AG08396 (cell line): ENCODE data around the gene PRKCH.
"Not testable (repeated sequence)": the region's sequence is repeated elsewhere in the genome, so short reads cannot be mapped to it uniquely, and the experiment has no call there.

Source experiments
- DNase-seq: peaks from one replicate; pipeline ENCODE4 v3.0.0; 2012; ENCODE audit warnings: low spot score, mixed read lengths

The PRKCH gene

GRCh38 chr14:61394542-61394941 lies 73.2 kb downstream of the PRKCH start:
- DNase-seq, result no peak

- no peak for DNase-seq
Observed at GRCh38 chr14:61395115-61395725, 73.8 kb downstream of the PRKCH start.

GRCh38 chr14:61396279-61396678 lies 74.9 kb downstream of the PRKCH start:
- DNase-seq, result no peak

- DNase-seq, result no peak
Observed at GRCh38 chr14:61396694-61397093, 75.3 kb downstream of the PRKCH start.

- no peak for DNase-seq
Observed at GRCh38 chr14:61397615-61398014, 76.2 kb downstream of the PRKCH start.

- no peak for DNase-seq
Observed at GRCh38 chr14:61398221-61398620, 76.8 kb downstream of the PRKCH start.

GRCh38 chr14:61399365-61399764 lies 78.0 kb downstream of the PRKCH start:
- no peak for DNase-seq

GRCh38 chr14:61401461-61401860 lies 80.1 kb downstream of the PRKCH start:
- DNase-seq, result no peak

- DNase-seq, result no peak
Observed at GRCh38 chr14:61403411-61403810, 82.0 kb downstream of the PRKCH start.

GRCh38 chr14:61404637-61405036 lies 83.3 kb downstream of the PRKCH start:
- DNase-seq, result no peak

- no peak for DNase-seq
Observed at GRCh38 chr14:61406198-61406597, 84.8 kb downstream of the PRKCH start.

GRCh38 chr14:61406675-61407074 lies 85.3 kb downstream of the PRKCH start:
- DNase-seq, result no peak

GRCh38 chr14:61408498-61408897 lies 87.1 kb downstream of the PRKCH start:
- no peak for DNase-seq

- no peak for DNase-seq
Observed at GRCh38 chr14:61409782-61410181, 88.4 kb downstream of the PRKCH start.

- DNase-seq, result not testable (repeated sequence)
Observed at GRCh38 chr14:61415934-61416333, 94.6 kb downstream of the PRKCH start.

- no peak for DNase-seq
Observed at GRCh38 chr14:61416591-61416990, 95.2 kb downstream of the PRKCH start.

- DNase-seq, result no peak
Observed at GRCh38 chr14:61417141-61417540, 95.8 kb downstream of the PRKCH start.

GRCh38 chr14:61417883-61418455 lies 96.6 kb downstream of the PRKCH start:
- no peak for DNase-seq

- no peak for DNase-seq
Observed at GRCh38 chr14:61418746-61419145, 97.4 kb downstream of the PRKCH start.

GRCh38 chr14:61419201-61419600 lies 97.8 kb downstream of the PRKCH start:
- DNase-seq, result no peak

GRCh38 chr14:61420326-61420725 lies 98.9 kb downstream of the PRKCH start:
- DNase-seq, result no peak

GRCh38 chr14:61421212-61421923 lies 100.0 kb downstream of the PRKCH start:
- no peak for DNase-seq

- no peak for DNase-seq
Observed at GRCh38 chr14:61426048-61426447, 104.7 kb downstream of the PRKCH start.

GRCh38 chr14:61428261-61428660 lies 106.9 kb downstream of the PRKCH start:
- DNase-seq, result no peak
